T-helper 9 cell (primary cell): ENCODE measurements around the gene FAM76A.
"Not testable (repeated sequence)": the region's sequence is repeated elsewhere in the genome, so short reads cannot be mapped to it uniquely, and the experiment has no call there.

Experiments used
- DNase-seq: peaks from one replicate; pipeline ENCODE4 v3.0.0-alpha.2; 2020
- total RNA-seq, 2 donors: gene quantifications; one replicate each; lab custom pipeline; 2026; lab: John Stamatoyannopoulos, UW

FAM76A gene
- total RNA-seq: 29.4 to 35.3 reads per million in 2 donors

DNA sequence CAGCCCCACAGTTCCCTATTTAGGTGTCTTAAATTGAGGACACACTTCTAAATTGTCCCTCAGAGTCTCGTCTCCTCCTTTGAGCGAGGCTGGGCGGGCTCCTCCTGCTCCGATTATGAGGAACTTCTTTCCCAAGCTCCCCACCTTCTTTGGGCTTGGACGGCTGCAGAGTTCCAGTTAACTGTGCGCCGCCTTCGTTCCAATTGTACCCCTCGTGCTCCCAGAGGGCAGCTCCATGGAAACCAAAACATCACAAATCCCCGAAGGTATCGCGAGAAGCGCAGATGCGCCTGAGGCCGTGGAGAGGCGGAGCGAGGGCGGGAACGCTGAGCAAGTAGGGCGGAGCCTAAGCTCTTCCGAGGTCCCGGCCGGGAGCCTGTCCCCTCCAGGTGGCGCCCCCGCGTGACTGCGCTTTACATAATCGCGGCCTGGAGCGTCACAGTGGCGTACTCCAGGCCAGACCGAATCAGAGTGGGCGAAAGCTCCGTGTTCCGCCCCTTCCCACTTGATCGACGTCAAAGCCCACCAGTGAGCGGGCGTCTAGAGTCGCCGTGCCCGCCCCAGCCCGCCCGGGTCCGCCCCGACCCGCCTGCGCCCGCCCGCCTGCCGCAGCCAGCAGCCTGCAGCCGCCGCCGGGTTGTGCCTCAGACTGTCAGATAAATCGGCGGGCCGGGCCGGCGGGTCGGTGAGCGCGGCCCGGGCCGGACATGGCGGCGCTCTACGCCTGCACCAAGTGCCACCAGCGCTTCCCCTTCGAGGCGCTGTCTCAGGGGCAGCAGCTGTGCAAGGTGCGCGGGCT lies at the start of gene FAM76A:
Gene FAM76A (plus strand): TSS at position 588 of the 799 bp plus-strand sequence. CDS start 120 bp downstream, at position 708.
- peak; percentile 99 for DNase-seq

- DNase-seq: no peak
These were observed 49.4 kb upstream of the FAM76A start for GRCh38 chr1:27676410-27676809.

DNA sequence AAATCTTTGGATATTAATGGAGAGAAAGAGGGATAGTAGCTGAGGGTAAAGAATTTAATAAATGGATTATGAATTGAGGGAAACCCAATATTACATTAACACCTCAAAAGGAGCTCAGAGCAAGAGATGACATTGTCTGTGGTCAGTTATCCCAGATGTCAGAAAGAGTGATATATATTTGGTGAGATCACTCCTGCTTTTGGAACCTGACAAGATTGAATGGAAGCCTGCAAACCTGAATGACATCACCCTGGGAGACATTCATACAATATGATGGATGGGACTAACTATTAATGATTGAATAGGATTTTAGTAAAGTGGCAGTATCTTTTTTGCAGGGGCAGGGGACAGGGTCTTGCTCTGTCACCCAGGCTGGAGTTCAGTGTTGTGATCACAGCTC lies 47.0 kb upstream of the FAM76A start:
- no peak for DNase-seq

DNA sequence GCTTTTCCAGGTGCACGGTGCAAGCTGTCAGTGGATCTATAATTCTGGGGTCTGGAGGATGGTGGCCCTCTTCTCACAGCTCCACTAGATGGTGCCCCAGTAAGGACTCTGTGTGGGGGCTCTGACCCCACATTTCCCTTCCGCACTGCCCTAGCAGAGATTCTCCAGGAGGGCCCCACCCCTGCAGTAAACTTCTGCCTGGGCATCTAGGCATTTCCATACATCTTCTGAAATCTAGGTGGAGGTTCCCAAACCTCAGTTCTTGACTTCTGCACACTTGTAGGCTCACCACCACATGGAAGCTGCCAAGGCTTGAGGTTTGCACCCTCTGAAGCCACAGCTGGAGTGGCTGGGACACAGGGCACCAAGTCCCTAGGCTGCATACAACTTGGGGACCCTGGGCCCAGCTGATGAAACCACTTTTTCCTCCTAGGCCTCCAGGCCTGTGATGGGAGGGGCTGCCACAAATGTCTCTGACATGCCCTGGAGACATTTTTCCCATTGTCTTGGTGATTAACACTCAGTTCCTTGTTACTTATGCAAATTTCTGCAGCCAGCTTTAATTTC lies 45.5 kb upstream of the FAM76A start:
- not testable (repeated sequence) for DNase-seq

DNA sequence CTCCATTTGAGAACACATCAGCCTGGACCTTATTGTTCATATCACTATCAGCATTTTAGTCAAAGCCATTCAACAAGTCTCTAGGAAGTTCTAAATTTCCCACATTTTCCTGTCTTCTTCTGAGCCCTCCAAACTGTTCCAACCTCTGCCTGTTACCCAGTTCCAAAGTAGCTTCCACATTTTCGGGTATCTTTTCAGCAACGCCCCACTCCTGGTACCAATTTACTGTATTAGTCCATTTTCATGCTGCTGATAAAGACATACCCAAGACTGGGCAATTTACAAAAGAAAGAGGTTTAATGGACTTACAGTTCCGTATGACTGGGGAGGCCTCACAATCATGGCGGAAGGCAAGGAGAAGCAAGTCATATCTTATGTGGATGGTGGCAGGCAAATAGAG lies 44.2 kb upstream of the FAM76A start:
- DNase-seq: not testable (repeated sequence)

- DNase-seq: no peak
These were observed 43.3 kb upstream of the FAM76A start for GRCh38 chr1:27682351-27682944.

- no peak for DNase-seq
These were observed 41.6 kb upstream of the FAM76A start for GRCh38 chr1:27684176-27684575.

DNA sequence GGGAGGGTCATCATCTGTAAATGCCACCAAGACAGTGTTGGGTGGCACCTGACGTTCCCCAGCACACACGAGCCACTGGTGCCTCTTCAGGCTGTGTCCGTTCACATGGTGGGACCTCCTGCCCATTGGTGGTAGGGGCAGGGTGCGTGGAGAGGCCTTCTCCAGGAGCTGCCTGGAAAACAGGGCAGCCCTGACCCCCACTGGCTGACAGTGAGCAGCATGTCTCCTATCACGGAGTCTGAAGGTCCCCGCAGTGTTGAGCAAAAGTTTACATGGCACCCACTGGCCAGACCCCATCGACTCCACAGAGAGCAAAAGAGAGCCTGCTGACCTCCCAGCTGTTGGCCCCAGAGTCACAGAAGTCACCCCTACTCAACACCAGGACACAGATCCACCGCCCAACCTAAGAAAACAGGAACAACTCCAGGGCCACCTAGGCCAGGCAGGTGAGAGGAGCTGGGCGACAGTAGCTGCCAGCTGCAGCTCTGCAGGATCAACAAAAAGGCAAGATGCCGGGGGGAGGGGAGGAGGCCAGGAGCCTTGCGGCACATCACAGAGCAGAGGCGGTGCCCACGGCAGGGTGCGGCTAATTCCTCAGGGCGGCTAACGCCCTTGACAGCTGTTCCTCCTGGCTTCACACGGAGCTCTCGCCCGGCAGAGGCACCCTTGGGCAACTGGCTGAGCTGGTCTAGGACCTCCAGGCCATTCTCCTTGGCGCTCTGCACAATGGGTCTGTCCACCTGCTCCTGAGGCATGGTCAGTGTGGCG lies 39.4 kb upstream of the FAM76A start:
- no peak for DNase-seq

- DNase-seq: no peak
These were observed 37.9 kb upstream of the FAM76A start for GRCh38 chr1:27687906-27688305.

DNA sequence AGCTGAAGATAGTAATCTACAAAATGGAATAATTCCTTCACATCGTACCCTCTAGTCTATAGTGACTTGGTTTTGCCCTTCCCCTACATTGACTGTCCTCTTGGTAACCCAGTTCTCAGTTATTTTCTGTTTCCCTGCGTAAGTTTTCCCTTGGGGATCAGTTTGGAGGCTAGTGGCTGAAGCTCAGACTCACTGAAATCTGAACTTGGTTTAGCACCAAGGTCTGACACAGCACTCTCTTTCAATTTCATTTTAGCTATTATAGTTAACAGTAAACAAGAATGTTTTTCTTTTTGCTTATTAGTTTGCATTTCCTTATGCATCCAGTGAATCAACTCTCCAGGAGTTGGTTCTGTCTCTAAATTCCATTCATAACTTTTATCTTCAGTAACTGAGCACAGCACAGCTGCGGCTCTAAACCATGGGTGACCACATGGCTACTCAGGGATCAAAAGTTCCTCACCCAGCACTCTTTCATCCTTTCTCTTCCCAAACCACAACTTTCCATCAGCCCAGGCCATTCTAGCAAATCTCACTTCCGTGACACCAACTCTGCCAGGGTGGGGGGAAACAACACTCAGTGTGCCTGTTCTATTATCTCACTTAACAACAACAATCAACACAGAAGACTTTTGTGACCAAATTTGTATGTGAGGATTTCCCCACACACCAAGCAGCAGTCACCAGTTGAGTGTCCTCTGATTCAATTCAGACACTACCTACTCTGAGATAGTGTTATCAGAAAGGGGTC lies 36.2 kb upstream of the FAM76A start:
- no peak for DNase-seq

DNA sequence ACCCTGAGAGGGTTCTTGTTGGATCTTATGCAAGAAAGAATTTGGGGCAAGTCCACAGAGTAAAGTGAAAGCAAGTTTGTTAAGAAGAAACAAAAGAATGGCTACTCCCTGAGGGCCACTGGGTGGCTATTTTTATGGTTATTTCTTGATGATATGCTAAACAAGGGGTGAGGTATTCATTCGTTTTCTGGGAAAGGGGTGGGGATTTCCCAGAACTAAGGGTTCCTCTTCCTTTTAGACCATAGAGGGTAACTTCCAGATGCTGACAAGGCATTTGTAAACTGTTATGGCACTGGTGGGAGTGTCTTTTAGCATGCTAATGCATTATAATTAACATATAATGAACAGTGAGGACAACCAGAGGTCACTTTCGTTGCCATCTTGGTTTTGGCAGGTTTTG lies 35.6 kb upstream of the FAM76A start:
- DNase-seq: no peak

- DNase-seq: not testable (repeated sequence)
These were observed 28.9 kb upstream of the FAM76A start for GRCh38 chr1:27696835-27697234.

DNA sequence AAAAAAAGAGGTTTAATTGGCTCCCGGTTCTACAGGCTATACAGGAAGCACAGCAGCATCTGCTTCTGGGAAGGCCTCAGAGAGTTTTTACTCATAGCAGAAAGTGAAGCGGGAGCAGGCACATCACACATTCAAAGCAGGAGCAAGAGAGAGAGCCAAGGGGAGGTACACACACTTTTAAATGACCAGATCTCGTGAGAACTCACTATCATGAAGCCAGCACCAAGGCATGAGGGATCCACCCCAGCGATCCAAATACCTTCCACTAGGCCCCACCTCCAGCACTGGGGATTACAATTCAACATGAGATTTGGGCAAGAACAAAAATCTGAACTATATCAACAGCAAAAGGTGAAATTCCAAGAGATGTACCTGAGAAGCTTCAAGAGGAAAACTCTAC lies 20.8 kb upstream of the FAM76A start:
- DNase-seq: no peak

DNA sequence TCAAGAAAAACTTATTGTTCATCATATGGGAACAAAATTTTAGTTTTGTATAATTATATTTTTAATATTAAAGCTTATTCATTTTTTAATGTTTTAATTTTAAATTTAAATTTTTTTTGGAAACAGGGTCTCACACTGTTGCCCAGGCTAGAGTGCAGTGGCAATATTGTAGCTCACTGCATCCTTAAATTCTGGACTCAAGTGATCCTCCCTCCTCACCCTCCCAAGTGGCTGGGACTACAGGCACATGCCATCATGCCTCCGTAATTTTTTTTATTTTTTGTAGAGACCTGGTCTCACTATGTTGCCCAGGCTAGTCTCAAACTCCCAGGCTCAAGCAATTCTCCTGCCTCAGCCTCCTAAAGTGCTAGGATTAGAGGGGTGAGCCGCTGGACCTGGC lies 20.2 kb upstream of the FAM76A start:
- DNase-seq: no peak

DNA sequence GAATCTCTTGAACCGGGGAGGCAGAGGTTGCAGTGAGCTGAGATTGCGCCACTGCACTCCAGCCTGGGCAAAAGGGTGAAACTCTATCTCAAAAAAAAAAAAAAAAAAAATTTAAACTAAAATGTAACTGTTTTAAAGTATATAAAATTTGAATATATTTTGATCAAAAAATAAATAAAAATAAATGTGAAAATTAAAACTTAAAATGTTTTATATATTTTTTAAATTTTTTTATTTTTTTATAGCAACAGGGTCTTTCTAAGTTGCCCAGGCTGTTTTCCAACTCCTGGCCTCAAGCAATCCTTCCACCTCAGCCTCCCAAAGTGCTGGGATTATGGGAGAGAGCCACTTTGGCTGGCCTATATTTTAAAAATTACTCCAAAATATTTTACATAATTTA lies 15.2 kb upstream of the FAM76A start:
- DNase-seq: no peak

DNA sequence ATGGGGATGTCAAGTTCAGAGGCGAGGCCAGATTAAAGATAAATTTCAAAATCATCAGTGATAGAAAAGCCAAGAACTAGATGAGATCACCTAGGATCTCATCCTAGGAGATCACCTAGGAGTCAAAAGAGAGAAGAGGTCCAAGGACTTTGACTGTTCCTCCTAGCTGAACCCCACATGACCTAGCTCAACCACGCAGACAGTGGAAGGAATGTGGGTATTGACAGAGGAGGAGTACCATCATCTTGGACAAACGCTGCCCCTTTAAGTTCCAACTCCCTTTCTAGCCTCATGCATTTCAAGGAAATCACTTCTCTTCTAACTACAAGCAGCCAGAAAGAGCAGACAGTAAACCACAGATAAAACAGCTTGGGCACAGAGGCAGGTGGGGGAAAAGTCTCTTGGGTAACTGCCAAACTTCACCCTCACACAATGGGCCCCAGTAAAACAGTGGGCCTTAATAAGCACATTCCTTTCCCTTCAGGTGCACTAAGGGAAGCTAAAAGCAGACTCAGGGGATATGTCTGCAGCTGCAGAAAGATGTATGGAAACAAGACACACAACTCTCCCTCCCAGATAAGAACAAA lies 12.5 kb upstream of the FAM76A start:
- DNase-seq: no peak

DNA sequence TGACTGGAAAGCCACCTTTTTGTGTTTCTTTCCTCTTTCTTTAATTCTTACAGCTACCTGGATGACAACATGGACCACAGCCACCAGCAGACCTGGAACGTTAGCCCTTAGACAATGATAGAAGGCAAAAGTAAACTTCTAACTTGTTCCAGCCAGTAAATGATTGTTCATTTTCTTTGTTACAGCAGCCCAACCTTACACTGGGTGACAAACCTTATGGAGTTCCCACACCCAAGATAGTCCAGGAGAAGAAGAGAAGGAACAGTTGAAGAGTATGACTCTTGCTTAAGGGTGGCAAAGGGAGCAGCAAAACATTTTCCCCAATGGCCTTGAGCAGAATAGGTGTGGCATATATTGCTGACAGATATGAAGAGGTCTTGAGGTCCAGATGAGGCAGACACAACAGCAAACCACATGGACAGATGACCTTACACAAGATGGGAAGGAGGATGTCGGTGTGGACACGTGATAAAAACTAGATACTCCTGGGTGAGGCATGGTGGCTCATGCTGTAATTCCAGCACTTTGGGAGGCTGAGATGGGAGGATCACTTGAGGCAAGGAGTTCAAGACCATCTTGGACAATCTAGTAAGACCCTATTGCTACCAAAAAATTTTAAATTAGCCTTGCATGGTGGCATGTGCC lies 11.8 kb upstream of the FAM76A start:
- no peak for DNase-seq

DNA sequence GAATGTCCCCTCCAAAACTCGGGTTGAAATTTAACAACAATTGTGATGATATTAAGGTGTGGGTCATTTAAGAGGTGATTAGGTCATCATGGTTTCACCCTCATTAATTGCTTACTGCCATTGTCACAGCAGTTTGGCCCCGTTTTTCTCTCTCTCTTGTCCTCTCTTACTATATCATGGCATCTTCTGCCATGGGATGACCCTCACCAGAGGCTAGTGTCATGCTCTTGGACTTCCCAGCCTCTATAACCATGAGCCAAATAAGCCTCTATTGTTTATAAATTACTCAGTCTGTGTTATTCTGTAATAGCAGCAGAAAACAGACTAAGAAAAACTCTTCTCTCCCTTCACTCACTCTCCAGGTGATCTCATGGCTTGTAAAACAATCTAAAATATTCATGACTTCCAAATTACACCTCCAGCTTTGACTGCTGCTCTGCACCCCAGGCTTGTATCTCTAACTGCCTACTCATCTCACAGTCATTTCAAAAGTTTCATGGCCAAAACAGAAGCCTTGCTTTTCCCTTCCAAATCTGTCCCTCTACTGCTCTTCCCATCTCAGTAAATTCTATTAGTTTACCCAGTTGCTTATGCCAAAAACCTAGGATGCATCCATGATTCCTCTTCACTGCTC lies 9.4 kb upstream of the FAM76A start:
- no peak for DNase-seq

GRCh38 chr1:27719286-27720251 lies 6.2 kb upstream of the FAM76A start:
- no peak for DNase-seq

DNA sequence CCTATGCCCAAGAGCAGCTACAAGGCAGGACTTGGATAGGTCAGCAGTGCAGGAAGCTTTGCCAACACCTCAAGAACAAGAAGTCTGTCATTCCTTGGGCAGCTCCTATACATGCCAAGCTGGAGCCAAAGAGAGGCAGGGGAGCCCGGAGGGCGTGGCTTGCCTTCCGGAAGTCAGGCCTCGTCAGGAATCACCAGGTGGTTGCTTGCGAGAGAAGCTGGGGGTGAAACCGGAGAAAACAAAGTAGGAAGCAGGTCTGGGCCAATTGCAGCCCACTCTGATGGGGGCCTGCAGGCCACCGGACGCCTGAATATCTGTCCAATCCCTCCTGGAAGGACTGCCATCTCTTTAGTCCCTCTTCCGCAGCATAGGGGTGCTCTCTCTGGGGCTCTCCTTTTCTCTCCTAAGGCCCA lies 794 bp upstream of the FAM76A start:
- peak; percentile 4 for DNase-seq
